ENCODE data around the gene SMIM9. TPM values are rescaled to one million over a fixed set of nuclear protein-coding genes. Genes with fewer than 3 reads are reported as not detected.

SMIM9 gene
- total and polyA plus RNA-seq, 9 of the 15 experiments (the other 6 are each of a cell fraction or from before 2014, with no cell fraction given) = 0.08 TPM; not detected in 8

DNA sequence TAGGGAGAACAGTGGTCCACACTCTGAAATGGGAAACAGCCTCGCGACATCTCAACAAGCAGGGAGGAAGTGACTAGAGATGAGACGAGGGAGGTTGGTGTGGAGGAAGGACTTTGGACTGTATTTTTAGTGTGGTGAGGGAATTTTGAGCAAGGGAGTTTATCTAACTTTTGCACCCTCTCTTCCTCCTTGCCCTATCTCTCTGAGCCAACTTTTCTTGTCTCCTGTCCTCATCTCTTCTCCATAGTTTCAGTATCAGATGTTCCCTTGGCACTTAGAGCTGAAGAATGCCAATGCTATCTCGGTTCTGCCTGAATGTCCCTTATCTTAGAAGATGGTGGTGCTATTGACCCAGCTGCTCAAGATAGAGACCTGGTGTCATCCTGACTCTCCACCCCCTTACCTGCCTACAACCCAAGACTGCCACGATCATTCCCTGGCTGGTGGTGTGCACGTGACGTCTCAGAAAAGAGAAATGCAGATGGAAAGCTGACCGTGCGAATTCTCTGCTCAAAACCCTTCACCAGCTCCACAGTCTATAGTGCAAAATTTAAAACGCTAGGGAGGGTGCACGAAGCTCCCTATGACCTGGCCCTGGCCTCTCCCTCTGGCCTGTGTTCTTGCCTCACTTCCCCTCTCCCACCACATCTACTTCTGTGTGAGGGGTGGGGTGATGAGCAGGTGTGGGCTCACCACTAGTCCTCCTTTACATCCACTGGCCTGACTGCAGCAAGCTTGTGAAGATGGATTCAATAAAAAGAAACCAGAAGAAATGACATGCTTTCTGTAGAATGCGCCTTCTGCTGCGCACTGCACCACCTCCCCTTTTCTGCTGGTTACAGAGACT lies 50.1 kb downstream of the SMIM9 start (continued):
- TF ChIP-seq, protein P1, sequence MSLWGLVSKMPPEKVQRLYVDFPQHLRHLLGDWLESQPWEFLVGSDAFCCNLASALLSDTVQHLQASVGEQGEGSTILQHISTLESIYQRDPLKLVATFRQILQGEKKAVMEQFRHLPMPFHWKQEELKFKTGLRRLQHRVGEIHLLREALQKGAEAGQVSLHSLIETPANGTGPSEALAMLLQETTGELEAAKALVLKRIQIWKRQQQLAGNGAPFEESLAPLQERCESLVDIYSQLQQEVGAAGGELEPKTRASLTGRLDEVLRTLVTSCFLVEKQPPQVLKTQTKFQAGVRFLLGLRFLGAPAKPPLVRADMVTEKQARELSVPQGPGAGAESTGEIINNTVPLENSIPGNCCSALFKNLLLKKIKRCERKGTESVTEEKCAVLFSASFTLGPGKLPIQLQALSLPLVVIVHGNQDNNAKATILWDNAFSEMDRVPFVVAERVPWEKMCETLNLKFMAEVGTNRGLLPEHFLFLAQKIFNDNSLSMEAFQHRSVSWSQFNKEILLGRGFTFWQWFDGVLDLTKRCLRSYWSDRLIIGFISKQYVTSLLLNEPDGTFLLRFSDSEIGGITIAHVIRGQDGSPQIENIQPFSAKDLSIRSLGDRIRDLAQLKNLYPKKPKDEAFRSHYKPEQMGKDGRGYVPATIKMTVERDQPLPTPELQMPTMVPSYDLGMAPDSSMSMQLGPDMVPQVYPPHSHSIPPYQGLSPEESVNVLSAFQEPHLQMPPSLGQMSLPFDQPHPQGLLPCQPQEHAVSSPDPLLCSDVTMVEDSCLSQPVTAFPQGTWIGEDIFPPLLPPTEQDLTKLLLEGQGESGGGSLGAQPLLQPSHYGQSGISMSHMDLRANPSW (CRISPR knock-in tag; IDR thresholded peaks at IDR 0.05) = no peak
- no peak for TF ChIP-seq PRPF4 (IDR thresholded peaks at IDR 0.05; ENCODE audit: insufficient read depth, low read depth, low read length, poor library complexity, severe bottlenecking)
- no peak for TF ChIP-seq SREBF2 (CRISPR knock-in tag; IDR thresholded peaks at IDR 0.05)
- TF ChIP-seq FOXP1 (CRISPR knock-in tag; IDR thresholded peaks at IDR 0.05) = no peak
- TF ChIP-seq HMG20A (CRISPR knock-in tag; conservative IDR thresholded peaks at IDR 0.05) = no peak
- TF ChIP-seq LARP7 (IDR thresholded peaks at IDR 0.05) = no peak
- TF ChIP-seq HNRNPH1 (optimal IDR thresholded peaks at IDR 0.05; ENCODE audit: low read depth, low read length) = no peak
- TF ChIP-seq HMG20B (CRISPR knock-in tag; IDR thresholded peaks at IDR 0.05) = no peak
- no peak for TF ChIP-seq FOXA1 (IDR thresholded peaks at IDR 0.05; ENCODE audit: borderline replicate concordance)
- TF ChIP-seq RBM15 (IDR thresholded peaks at IDR 0.05; ENCODE audit: insufficient read depth, low read length) = no peak
- TF ChIP-seq, protein P2, sequence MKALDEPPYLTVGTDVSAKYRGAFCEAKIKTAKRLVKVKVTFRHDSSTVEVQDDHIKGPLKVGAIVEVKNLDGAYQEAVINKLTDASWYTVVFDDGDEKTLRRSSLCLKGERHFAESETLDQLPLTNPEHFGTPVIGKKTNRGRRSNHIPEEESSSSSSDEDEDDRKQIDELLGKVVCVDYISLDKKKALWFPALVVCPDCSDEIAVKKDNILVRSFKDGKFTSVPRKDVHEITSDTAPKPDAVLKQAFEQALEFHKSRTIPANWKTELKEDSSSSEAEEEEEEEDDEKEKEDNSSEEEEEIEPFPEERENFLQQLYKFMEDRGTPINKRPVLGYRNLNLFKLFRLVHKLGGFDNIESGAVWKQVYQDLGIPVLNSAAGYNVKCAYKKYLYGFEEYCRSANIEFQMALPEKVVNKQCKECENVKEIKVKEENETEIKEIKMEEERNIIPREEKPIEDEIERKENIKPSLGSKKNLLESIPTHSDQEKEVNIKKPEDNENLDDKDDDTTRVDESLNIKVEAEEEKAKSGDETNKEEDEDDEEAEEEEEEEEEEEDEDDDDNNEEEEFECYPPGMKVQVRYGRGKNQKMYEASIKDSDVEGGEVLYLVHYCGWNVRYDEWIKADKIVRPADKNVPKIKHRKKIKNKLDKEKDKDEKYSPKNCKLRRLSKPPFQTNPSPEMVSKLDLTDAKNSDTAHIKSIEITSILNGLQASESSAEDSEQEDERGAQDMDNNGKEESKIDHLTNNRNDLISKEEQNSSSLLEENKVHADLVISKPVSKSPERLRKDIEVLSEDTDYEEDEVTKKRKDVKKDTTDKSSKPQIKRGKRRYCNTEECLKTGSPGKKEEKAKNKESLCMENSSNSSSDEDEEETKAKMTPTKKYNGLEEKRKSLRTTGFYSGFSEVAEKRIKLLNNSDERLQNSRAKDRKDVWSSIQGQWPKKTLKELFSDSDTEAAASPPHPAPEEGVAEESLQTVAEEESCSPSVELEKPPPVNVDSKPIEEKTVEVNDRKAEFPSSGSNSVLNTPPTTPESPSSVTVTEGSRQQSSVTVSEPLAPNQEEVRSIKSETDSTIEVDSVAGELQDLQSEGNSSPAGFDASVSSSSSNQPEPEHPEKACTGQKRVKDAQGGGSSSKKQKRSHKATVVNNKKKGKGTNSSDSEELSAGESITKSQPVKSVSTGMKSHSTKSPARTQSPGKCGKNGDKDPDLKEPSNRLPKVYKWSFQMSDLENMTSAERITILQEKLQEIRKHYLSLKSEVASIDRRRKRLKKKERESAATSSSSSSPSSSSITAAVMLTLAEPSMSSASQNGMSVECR (CRISPR knock-in tag; IDR thresholded peaks at IDR 0.05) = no peak
- TF ChIP-seq ZNF347 (CRISPR knock-in tag; IDR thresholded peaks at IDR 0.05; ENCODE audit: low read depth) = no peak
- TF ChIP-seq, protein P3, sequence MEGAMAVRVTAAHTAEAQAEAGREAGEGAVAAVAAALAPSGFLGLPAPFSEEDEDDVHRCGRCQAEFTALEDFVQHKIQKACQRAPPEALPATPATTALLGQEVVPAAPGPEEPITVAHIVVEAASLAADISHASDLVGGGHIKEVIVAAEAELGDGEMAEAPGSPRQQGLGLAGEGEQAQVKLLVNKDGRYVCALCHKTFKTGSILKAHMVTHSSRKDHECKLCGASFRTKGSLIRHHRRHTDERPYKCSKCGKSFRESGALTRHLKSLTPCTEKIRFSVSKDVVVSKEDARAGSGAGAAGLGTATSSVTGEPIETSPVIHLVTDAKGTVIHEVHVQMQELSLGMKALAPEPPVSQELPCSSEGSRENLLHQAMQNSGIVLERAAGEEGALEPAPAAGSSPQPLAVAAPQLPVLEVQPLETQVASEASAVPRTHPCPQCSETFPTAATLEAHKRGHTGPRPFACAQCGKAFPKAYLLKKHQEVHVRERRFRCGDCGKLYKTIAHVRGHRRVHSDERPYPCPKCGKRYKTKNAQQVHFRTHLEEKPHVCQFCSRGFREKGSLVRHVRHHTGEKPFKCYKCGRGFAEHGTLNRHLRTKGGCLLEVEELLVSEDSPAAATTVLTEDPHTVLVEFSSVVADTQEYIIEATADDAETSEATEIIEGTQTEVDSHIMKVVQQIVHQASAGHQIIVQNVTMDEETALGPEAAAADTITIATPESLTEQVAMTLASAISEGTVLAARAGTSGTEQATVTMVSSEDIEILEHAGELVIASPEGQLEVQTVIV (CRISPR knock-in tag; IDR thresholded peaks at IDR 0.05; ENCODE audit: borderline replicate concordance) = no peak
- TF ChIP-seq XRCC3 (IDR thresholded peaks at IDR 0.05) = no peak
- no peak for TF ChIP-seq NR2C2 (CRISPR knock-in tag; IDR thresholded peaks at IDR 0.05)
- no peak for TF ChIP-seq NR2C2 (tag; IDR thresholded peaks at IDR 0.05)
- no peak for TF ChIP-seq FOXK1 (CRISPR knock-in tag; IDR thresholded peaks at IDR 0.05; ENCODE audit: borderline replicate concordance)

All from K562 (cell line).